Right lobe of liver (tissue), 4 donors: ENCODE data around the gene ARHGAP42.

Experiments
- POLR2A ChIP-seq: fragments of 450-650 bp; IDR thresholded peaks from one replicate; pipeline ENCODE4 v1.6.1; 2017; ENCODE audit warnings: antibody characterized with exemption, mild to moderate bottlenecking
- TF ChIP-seq, protein P1 (sequence below), 4 donors: fragments of 200-600 bp in 3 of 4; fragments of 450-650 bp in 1 of 4; IDR thresholded peaks; one replicate each; pipeline versions ENCODE4 v1.5.1 to v1.8.0; 2016 to 2022; ENCODE audit warnings: antibody characterized with exemption in 4 of 4, mild to moderate bottlenecking in 2 of 4
- donor health status: DM: no; HTN: no; CAD: no.
- donor health status: DM: no; HTN: no; CAD: no.
- donor health status: DM: no; HTN: yes; CAD: no.

GRCh38 chr11:100870138-100870537 is 183.1 kb downstream of the ARHGAP42 start:
- TF ChIP-seq, protein P1, sequence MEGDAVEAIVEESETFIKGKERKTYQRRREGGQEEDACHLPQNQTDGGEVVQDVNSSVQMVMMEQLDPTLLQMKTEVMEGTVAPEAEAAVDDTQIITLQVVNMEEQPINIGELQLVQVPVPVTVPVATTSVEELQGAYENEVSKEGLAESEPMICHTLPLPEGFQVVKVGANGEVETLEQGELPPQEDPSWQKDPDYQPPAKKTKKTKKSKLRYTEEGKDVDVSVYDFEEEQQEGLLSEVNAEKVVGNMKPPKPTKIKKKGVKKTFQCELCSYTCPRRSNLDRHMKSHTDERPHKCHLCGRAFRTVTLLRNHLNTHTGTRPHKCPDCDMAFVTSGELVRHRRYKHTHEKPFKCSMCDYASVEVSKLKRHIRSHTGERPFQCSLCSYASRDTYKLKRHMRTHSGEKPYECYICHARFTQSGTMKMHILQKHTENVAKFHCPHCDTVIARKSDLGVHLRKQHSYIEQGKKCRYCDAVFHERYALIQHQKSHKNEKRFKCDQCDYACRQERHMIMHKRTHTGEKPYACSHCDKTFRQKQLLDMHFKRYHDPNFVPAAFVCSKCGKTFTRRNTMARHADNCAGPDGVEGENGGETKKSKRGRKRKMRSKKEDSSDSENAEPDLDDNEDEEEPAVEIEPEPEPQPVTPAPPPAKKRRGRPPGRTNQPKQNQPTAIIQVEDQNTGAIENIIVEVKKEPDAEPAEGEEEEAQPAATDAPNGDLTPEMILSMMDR (IDR thresholded peaks at IDR 0.05) = no peak
- no peak for TF ChIP-seq POLR2A
